22Rv1 (cell line): ENCODE measurements around the gene POLL.

Source experiments
- CTCF ChIP-seq: fragments of 450-650 bp; IDR thresholded peaks from 2 replicates; pipeline ENCODE4 v1.5.1; 2017; ENCODE audit warnings: mild to moderate bottlenecking
- ZFX ChIP-seq: fragments of 450-650 bp; IDR thresholded peaks from 2 replicates; pipeline ENCODE4 v1.6.1; 2017; ENCODE audit warnings: antibody characterized with exemption, borderline replicate concordance

GRCh38 chr10:101565370-101565900 is 22.6 kb downstream of the POLL start:
- TF ChIP-seq CTCF (no peak), ZFX (no peak)
